WI38 (cell line): Measurements from ENCODE around the gene SLC30A2.

Source experiments
- H3K4me3 ChIP-seq: 2 replicates; pipeline ENCODE4 v1.5.1; 2011; ENCODE audit warnings: low read depth, mild to moderate bottlenecking, control low read depth, low read length
- TF ChIP-seq, protein P1 (sequence below): IDR thresholded peaks from 2 replicates; pipeline ENCODE4 v1.5.1; 2012; ENCODE audit warnings: low read depth, mild to moderate bottlenecking, control low read depth, low read length

SLC30A2 gene

DNA sequence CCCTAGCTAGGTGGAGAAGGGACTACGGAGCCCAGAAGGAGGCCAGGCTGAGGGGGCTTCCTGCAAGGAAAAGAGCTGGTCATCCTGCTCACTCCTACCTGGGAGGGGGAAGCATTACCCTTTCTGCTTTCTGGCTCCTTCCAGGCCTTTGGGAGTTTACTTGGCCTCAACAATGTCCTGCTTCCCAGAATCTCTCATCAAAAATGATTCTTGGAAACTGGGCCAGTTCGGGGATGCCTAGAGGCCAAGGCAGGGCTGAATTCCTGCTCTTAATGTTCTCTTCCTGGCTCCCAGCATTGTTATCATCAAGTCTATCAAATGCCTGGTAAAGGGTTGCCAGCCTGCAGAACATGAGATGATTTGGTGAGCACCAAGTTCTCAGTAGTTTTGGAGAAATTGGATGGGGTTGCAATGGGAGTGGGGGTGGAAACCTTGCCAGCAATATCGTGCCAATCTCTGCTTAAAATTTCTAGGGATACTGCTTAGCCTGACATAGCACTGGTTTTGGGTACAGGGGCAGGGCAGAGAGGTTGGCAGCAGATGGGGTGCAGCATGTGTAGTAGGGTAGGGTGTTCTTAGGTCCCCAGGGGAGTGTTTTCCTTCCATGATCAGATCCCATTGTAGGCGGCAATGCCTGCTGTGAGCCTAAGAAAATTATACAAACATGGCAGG is 40.3 kb downstream of the SLC30A2 start:
- TF ChIP-seq, protein P1, sequence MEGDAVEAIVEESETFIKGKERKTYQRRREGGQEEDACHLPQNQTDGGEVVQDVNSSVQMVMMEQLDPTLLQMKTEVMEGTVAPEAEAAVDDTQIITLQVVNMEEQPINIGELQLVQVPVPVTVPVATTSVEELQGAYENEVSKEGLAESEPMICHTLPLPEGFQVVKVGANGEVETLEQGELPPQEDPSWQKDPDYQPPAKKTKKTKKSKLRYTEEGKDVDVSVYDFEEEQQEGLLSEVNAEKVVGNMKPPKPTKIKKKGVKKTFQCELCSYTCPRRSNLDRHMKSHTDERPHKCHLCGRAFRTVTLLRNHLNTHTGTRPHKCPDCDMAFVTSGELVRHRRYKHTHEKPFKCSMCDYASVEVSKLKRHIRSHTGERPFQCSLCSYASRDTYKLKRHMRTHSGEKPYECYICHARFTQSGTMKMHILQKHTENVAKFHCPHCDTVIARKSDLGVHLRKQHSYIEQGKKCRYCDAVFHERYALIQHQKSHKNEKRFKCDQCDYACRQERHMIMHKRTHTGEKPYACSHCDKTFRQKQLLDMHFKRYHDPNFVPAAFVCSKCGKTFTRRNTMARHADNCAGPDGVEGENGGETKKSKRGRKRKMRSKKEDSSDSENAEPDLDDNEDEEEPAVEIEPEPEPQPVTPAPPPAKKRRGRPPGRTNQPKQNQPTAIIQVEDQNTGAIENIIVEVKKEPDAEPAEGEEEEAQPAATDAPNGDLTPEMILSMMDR, result no peak
- H3K4me3 ChIP-seq, result no peak overlapping the region

DNA sequence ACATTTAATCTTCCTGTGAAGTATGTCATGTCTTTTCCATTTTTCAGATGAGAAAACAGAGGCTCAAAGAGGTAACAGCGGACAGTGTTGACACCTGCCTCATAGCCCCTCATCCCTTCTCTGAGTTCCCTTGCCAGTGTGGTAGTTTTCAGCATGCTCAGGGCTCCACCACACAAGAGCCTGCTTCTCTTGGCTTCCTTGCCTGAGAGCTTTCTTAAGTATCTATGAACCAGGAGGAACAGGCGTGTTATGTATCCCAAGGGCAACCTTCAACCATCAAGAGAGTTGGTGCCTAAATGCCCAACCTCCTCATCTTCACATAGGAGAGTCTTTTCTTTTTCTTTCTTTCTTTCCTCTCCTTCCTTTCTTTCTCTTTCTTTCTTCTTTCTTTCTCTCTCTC is 42.2 kb downstream of the SLC30A2 start:
- TF ChIP-seq, protein P1, result no peak
- no peak overlapping the region for H3K4me3 ChIP-seq

DNA sequence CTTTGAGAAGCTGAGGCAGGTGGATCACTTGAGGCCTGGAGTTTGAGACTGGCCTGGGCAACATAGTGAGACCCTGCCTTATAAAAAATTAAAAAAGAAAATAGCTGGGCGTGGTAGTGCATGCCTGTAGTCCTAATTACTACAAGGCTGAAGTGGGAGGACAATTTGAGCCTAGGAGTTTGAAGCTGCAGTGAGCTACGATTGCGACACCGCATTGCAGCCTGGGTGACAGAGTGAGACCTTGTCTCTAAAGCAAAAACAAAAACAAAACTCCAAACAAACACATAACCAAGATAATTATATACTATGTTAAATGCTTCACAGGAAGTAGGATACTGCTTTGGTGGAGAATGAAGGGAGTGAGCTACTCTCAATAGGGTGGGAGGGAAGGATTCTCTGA is 42.7 kb downstream of the SLC30A2 start:
- H3K4me3 ChIP-seq, result no peak overlapping the region
- TF ChIP-seq, protein P1, result no peak

DNA sequence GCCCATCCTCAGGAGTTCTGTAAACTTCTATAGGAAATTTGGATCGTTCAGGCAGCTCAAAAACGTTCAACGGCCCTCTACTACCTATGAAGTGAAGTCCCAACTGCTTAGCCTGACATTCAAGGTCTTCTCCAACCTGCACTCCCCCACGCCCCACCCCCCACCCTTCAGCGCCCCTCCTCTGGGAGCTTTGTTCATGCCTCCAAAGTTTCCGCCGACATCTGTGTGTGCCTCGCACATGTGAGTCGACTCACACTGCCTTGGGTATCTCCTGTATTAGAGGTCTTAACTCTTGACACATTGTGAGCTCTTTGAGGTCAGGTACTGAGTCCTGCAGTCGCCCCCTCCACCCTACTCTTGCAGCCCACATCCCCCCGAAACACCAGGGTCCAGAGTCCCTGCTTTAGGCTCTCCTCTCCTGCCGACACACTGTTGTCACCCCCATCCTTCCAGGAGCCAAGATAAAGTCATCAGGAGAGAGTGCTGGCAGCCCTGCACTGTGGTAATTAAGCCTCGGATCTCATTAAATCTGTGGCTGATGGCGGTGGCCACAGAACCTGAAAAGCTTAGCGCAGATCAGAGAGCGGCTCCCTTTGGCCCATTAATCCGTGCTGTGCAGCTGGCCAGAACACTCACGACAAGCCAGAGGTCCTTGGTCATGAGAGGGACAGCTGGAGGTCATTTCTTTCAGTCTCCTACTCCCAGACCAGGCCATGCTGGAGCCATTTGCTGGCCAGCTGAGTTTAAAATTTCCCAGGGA is 46.7 kb downstream of the SLC30A2 start:
- TF ChIP-seq, protein P1, result no peak
- H3K4me3 ChIP-seq, result no peak overlapping the region

DNA sequence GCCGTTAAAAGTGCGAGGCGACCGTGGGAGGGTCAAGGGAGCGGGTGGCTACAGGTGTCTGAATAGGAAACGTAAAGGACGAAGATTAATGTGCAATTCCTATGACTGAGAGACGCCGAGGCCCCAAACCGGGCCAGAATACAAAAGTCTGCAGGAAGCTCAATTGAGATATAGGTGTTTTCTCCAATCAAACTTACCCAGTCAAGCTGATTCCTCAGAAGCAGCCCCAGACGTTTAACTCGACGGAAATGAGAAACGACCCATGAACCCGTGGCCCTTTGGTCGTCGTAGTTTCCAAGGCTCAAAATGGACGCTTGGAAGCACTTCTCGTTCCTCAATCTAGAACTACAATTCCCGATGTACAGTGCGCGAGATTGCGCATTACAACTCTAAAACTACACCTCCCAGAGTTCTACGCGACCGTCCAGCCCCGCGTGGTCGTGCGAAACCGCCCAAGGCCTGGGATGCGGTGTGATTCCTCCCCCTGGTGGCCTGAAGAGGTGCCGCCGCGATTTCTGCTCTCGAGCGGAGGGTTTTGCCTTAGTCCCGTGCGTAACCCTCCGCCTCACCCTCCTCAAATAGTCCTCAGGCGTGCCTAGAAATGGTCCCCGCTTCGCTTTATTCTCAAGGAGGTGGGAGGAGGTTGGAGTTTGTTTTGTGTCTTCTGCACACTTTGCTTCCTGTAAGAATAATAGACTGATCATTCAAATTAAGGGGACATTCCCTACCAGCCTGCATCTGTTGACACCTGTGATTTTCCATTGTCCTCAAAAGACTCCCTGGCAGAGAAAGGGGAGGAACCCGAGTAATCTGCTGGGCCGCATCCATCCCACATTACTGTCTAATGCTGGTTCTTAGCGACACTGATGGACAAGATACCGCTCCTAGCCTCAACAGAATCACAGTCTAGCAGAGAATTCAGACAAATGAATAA is 47.8 kb downstream of the SLC30A2 start, which contains the start of gene PAFAH2:
Gene PAFAH2, minus strand, starts transcription at position 236 of the 934 bp plus-strand sequence. CDS start 7,247 bp downstream, outside the sequence.
- peak within 1 kb of the TSS; percentile 65 for H3K4me3 ChIP-seq
- TF ChIP-seq, protein P1, result peak; percentile 89

DNA sequence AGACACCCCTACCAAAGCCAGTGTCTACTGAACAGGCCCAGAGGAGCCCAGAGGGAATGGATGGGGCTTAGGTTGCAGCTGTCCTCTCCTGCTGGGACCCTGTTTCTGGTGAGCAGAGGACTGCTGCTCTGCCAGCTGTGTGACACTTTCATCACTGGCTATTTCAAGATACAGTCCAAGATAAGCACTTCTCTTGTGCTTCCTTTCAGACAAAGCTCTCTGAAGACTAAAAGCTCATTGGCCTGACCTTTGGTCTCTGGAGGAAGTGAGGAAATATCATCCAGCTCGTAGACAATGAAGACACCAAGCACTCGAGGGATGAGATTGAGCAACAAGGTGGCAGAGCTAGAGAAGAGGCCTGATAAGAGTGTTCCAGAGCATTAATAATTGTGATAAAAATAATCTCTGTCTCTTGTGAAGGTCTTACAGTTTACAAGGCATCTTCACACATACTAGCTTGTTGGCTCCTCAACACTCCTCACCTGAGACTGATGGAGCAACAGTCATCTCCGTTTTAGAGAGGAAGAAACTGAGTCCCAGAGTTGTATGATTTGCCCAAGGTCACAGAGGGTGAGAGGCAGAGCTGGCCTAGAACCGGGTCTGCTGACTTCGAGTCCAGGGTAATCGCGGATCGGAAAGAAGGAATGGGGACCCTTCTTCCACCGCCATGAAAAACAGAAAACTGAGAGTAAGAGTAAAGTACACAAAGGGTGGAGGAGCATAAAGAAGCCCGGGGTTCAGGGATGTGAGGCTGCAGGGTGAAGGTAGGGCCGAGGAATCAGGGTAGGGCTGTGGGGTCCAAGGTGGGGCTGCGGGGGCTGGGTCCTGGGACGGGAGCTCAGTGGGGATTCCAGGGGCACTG is 48.7 kb downstream of the SLC30A2 start:
- H3K4me3 ChIP-seq, result peak overlapping the region; percentile 65
- TF ChIP-seq, protein P1, result no peak
